Measurements from ENCODE around the gene CSF1.

The CSF1 gene

GRCh38 chr1:109923131-109923945 is 12.7 kb downstream of the CSF1 start:
- FAIRE-seq = no peak

GRCh38 chr1:109923946-109924275 is 13.3 kb downstream of the CSF1 start:
- no peak for FAIRE-seq

GRCh38 chr1:109924316-109924715 is 13.7 kb downstream of the CSF1 start:
- no peak for FAIRE-seq

- FAIRE-seq = no peak
Measured at GRCh38 chr1:109925159-109925990, 14.7 kb downstream of the CSF1 start.

GRCh38 chr1:109926662-109927300 is 16.1 kb downstream of the CSF1 start:
- no peak for FAIRE-seq

- FAIRE-seq = no peak
Measured at GRCh38 chr1:109927356-109927755, 16.7 kb downstream of the CSF1 start.

GRCh38 chr1:109927911-109928321 is 17.3 kb downstream of the CSF1 start:
- FAIRE-seq = no peak

- no peak for FAIRE-seq
Measured at GRCh38 chr1:109928591-109929111, 18.0 kb downstream of the CSF1 start.

- FAIRE-seq = no peak
Measured at GRCh38 chr1:109929170-109929569, 18.5 kb downstream of the CSF1 start.

GRCh38 chr1:109929588-109930251 is 19.1 kb downstream of the CSF1 start:
- FAIRE-seq = no peak

GRCh38 chr1:109930252-109930993 is 19.8 kb downstream of the CSF1 start:
- FAIRE-seq = no peak

GRCh38 chr1:109931189-109931731 is 20.6 kb downstream of the CSF1 start:
- FAIRE-seq = no peak

GRCh38 chr1:109931911-109932636 is 21.4 kb downstream of the CSF1 start:
- FAIRE-seq = no peak

GRCh38 chr1:109932679-109933078 is 22.0 kb downstream of the CSF1 start:
- FAIRE-seq = no peak

- no peak for FAIRE-seq
Measured at GRCh38 chr1:109933856-109934711, 23.4 kb downstream of the CSF1 start.

GRCh38 chr1:109935451-109935900 is 24.8 kb downstream of the CSF1 start:
- FAIRE-seq = no peak

GRCh38 chr1:109937738-109938137 is 27.1 kb downstream of the CSF1 start:
- FAIRE-seq = no peak

GRCh38 chr1:109938556-109938955 is 27.9 kb downstream of the CSF1 start:
- FAIRE-seq = no peak

- FAIRE-seq = no peak
Measured at GRCh38 chr1:109942434-109942833, 31.8 kb downstream of the CSF1 start.

GRCh38 chr1:109944541-109944940 is 33.9 kb downstream of the CSF1 start:
- no peak for FAIRE-seq

All from endometrium (tissue), 2 donors.